CD4-positive, CD25-positive, alpha-beta regulatory T cell (primary cell): ENCODE measurements around the gene SOCS7. TPM values are rescaled to one million over a fixed set of nuclear protein-coding genes. Genes with fewer than 3 reads are reported as not detected.
A peak's percentile ranks its signal among the peaks of the same experiment; 100 is the strongest.

Experiments
- ATAC-seq, 2 donors: fragments of 150-1000 bp; cut with Tn5 transposase; one replicate each; pipeline ENCODE4 v1.10.0; 2021; ENCODE audit warnings: low read depth in 2 of 2, moderate number of reproducible peaks in 2 of 2, moderate library complexity in 1 of 2
- DNase-seq, 3 donors: peaks; one replicate each; pipeline versions ENCODE4 v3.0.0 to v3.0.0-alpha.2; 2012 to 2022; ENCODE audit warnings: mixed read lengths in 1 of 3
- H3K27ac ChIP-seq: one replicate; pipeline ENCODE4 v1.7.0; 2013; ENCODE audit warnings: mild to moderate bottlenecking, low read length; ENCODE audit not compliant: insufficient read depth, poor library complexity, severe bottlenecking
- H3K27me3 ChIP-seq: one replicate; pipeline ENCODE4 v1.7.0; 2013; ENCODE audit warnings: low read length; ENCODE audit not compliant: control insufficient read depth, insufficient read depth
- H3K36me3 ChIP-seq: one replicate; pipeline ENCODE4 v1.7.0; 2013; ENCODE audit warnings: mild to moderate bottlenecking, low read length, moderate library complexity; ENCODE audit not compliant: control insufficient read depth, insufficient read depth
- H3K4me1 ChIP-seq: 2 replicates; pipeline ENCODE4 v1.7.0; 2013; ENCODE audit warnings: mild to moderate bottlenecking, low read length; ENCODE audit not compliant: insufficient read depth, control insufficient read depth, poor library complexity, severe bottlenecking
- H3K4me3 ChIP-seq: one replicate; pipeline ENCODE4 v1.7.0; 2013; ENCODE audit warnings: low read depth, mild to moderate bottlenecking, low read length, moderate library complexity
- H3K9me3 ChIP-seq, 2 experiments: 1 replicate in 1 of 2; 2 replicates in 1 of 2; pipeline ENCODE4 v1.7.0; 2013; ENCODE audit warnings: low read length in 2 of 2, mild to moderate bottlenecking in 1 of 2, moderate library complexity in 1 of 2; ENCODE audit not compliant: control insufficient read depth in 2 of 2
- H3K27ac Mint-ChIP-seq, 3 donors: one replicate each; pipeline ENCODE4 v1.8.0; 2020 to 2022; ENCODE audit warnings: mild to moderate bottlenecking in 3 of 3, mixed read lengths in 3 of 3, moderate library complexity in 2 of 3
- H3K27me3 Mint-ChIP-seq: one replicate; pipeline ENCODE4 v1.8.0; 2022; ENCODE audit warnings: mild to moderate bottlenecking, mixed read lengths
- H3K36me3 Mint-ChIP-seq: one replicate; pipeline ENCODE4 v1.8.0; 2020; ENCODE audit warnings: mixed read lengths
- H3K4me1 Mint-ChIP-seq, 4 donors: one replicate each; pipeline ENCODE4 v1.8.0; 2020 to 2022; ENCODE audit warnings: mixed read lengths in 4 of 4, mild to moderate bottlenecking in 1 of 4
- H3K4me3 Mint-ChIP-seq, 4 donors: one replicate each; pipeline ENCODE4 v1.8.0; 2020 to 2022; ENCODE audit warnings: mild to moderate bottlenecking in 4 of 4, mixed read lengths in 4 of 4, moderate library complexity in 3 of 4
- H3K9me3 Mint-ChIP-seq, 7 donors: one replicate each; pipeline ENCODE4 v1.8.0; 2020 to 2022; ENCODE audit warnings: mixed read lengths in 7 of 7, mild to moderate bottlenecking in 3 of 7, moderate library complexity in 2 of 7
- polyA plus RNA-seq, 4 donors: library from polyadenylated mRNA; unstranded; fragments of 300-500 nt; fragmentation: Illumina TruSeq; gene quantifications; one replicate each; pipeline ENCODE4 v1.2.3, GENCODE V29; 2021
- total RNA-seq: library from RNA; stranded (reverse); gene quantifications from one replicate; pipeline ENCODE4 v1.2.3, GENCODE V29; 2022

SOCS7 gene
- total and polyA plus RNA-seq, 5 donors from 2014 or later: 0.32 to 14.4 (median 0.41) TPM

GRCh38 chr17:38415250-38416194 is 63.9 kb downstream of the SOCS7 start:
- H3K4me3 Mint-ChIP-seq: no peak overlapping the region
- peaks cover 0 to 11% (median 1%) of the 10 kb centered on the region in 4 donors for H3K4me1 Mint-ChIP-seq
- H3K27me3 ChIP-seq: peaks cover 8% of the 10 kb centered on the region
- no peaks in the 10 kb centered on the region for H3K36me3 Mint-ChIP-seq
- peaks cover 0 to 2% (median 0%) of the 10 kb centered on the region in 7 donors for H3K9me3 Mint-ChIP-seq
- DNase-seq (no peak), ATAC-seq (no peak)
- H3K4me3 ChIP-seq: no peak overlapping the region
- H3K36me3 ChIP-seq: no peaks in the 10 kb centered on the region
- no peak overlapping the region for H3K27ac ChIP-seq
- H3K4me1 ChIP-seq: peaks cover 15% of the 10 kb centered on the region
- H3K27me3 Mint-ChIP-seq: peaks cover 45% of the 10 kb centered on the region
- peak overlapping the region in 1 of 3 donors; percentile 52 for H3K27ac Mint-ChIP-seq
- H3K9me3 ChIP-seq: no peaks in the 10 kb centered on the region

- peaks cover 15% of the 10 kb centered on the region for H3K4me1 ChIP-seq
- no peak overlapping the region for H3K4me3 Mint-ChIP-seq
- no peaks in the 10 kb centered on the region for H3K9me3 ChIP-seq
- H3K27me3 ChIP-seq: peaks cover 8% of the 10 kb centered on the region
- no peak overlapping the region for H3K27ac Mint-ChIP-seq
- peaks cover 0 to 11% (median 1%) of the 10 kb centered on the region in 4 donors for H3K4me1 Mint-ChIP-seq
- peaks cover 0 to 2% (median 0%) of the 10 kb centered on the region in 7 donors for H3K9me3 Mint-ChIP-seq
- DNase-seq (no peak), ATAC-seq (no peak)
- H3K27me3 Mint-ChIP-seq: peaks cover 52% of the 10 kb centered on the region
- H3K36me3 Mint-ChIP-seq: no peaks in the 10 kb centered on the region
- no peak overlapping the region for H3K4me3 ChIP-seq
- H3K27ac ChIP-seq: no peak overlapping the region
- no peaks in the 10 kb centered on the region for H3K36me3 ChIP-seq
Measured at GRCh38 chr17:38416840-38417209, 65.2 kb downstream of the SOCS7 start.

GRCh38 chr17:38417210-38417951 is 65.7 kb downstream of the SOCS7 start:
- Mint-ChIP-seq H3K27me3 (peaks cover 55% of the 10 kb centered on the region), H3K27ac (no peak overlapping the region), H3K4me3 (no peak overlapping the region), H3K36me3 (no peaks in the 10 kb centered on the region), H3K4me1 (peaks cover 0 to 11% (median 1%) of the 10 kb centered on the region in 4 donors), H3K9me3 (peaks cover 0 to 2% (median 0%) of the 10 kb centered on the region in 7 donors)
- Histone ChIP-seq H3K27ac (no peak overlapping the region), H3K27me3 (peaks cover 8% of the 10 kb centered on the region), H3K36me3 (no peaks in the 10 kb centered on the region), H3K9me3 (no peaks in the 10 kb centered on the region), H3K4me1 (peaks cover 15% of the 10 kb centered on the region), H3K4me3 (no peak overlapping the region)
- DNase-seq (no peak), ATAC-seq (no peak)

DNA sequence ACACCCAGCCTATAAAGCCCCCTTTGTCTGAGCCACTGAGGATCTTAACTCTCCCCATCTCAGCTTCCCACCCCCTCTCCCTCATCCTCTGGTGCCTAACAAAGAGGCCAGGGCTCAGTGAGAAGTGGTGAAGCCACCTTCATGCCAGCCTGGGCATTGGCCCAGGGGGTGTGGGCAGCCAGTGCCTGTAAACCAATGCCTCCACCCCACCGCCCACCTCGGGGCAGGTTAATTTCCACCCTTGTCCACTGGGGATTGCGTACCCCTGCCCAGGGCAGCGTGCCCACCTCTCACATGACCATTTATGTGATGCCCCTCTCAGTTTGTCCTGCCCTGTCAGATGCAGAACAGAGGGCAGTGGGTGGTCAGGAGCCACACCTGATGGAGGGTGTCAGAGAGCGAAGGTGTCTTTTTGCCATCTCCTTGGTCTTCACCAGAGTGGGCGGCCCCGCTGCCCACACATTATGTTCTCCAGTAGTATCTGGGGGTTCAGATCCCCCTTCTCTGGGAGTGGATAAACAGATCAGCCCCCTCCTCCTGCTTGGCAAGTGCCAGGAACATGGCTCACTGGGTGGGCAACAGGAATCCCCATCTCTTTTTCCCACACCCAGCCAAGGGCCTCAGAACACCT is 66.5 kb downstream of the SOCS7 start:
- Mint-ChIP-seq H3K4me3 (no peak overlapping the region), H3K36me3 (no peaks in the 10 kb centered on the region), H3K4me1 (peaks cover 0 to 11% (median 1%) of the 10 kb centered on the region in 4 donors), H3K9me3 (peaks cover 0 to 2% (median 0%) of the 10 kb centered on the region in 7 donors), H3K27ac (no peak overlapping the region), H3K27me3 (peaks cover 62% of the 10 kb centered on the region)
- no peak overlapping the region for H3K27ac ChIP-seq
- peaks cover 8% of the 10 kb centered on the region for H3K27me3 ChIP-seq
- no peaks in the 10 kb centered on the region for H3K9me3 ChIP-seq
- DNase-seq: no peak
- ATAC-seq: no peak
- peaks cover 15% of the 10 kb centered on the region for H3K4me1 ChIP-seq
- no peaks in the 10 kb centered on the region for H3K36me3 ChIP-seq
- no peak overlapping the region for H3K4me3 ChIP-seq

- Histone ChIP-seq H3K9me3 (no peaks in the 10 kb centered on the region), H3K4me1 (peaks cover 15% of the 10 kb centered on the region), H3K36me3 (no peaks in the 10 kb centered on the region), H3K4me3 (no peak overlapping the region), H3K27ac (no peak overlapping the region), H3K27me3 (peaks cover 8% of the 10 kb centered on the region)
- no peak overlapping the region for H3K27ac Mint-ChIP-seq
- peaks cover 0 to 2% (median 0%) of the 10 kb centered on the region in 7 donors for H3K9me3 Mint-ChIP-seq
- H3K4me3 Mint-ChIP-seq: peak overlapping the region in 1 of 4 donors; percentile 50
- ATAC-seq: no peak
- H3K4me1 Mint-ChIP-seq: peaks cover 0 to 11% (median 2%) of the 10 kb centered on the region in 4 donors
- no peak for DNase-seq
- peaks cover 68% of the 10 kb centered on the region for H3K27me3 Mint-ChIP-seq
- H3K36me3 Mint-ChIP-seq: no peaks in the 10 kb centered on the region
Measured at GRCh38 chr17:38418693-38419507, 67.3 kb downstream of the SOCS7 start.

DNA sequence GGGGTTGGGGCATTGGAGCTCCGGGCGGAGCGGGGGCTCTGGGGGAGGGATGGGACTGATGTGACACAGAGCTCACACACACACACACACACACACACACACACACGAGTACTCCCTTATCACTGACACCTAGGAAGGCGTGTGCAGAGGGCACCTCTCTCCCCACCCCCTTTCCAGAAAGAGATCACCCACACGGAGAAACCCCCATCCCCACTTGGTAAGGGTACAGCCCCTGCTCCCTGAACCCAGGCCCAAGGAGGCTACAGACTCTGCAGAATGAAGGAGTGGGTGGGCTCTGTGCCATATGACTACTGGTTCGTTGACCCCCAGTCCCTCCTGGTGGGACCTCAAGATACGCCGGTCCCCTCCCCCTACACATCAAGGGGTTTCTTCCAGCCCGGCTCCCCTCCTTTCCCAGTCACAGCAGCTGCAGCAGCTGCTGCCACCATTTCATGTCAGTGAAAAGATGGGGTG is 67.9 kb downstream of the SOCS7 start:
- H3K27me3 ChIP-seq: peaks cover 8% of the 10 kb centered on the region
- H3K36me3 ChIP-seq: no peaks in the 10 kb centered on the region
- DNase-seq: no peak
- Mint-ChIP-seq H3K36me3 (no peaks in the 10 kb centered on the region), H3K4me1 (peaks cover 0 to 10% (median 2%) of the 10 kb centered on the region in 4 donors), H3K27ac (no peak overlapping the region), H3K9me3 (peaks cover 0 to 2% (median 0%) of the 10 kb centered on the region in 7 donors), H3K4me3 (no peak overlapping the region), H3K27me3 (peaks cover 70% of the 10 kb centered on the region)
- no peak for ATAC-seq
- H3K4me3 ChIP-seq: no peak overlapping the region
- no peaks in the 10 kb centered on the region for H3K9me3 ChIP-seq
- H3K27ac ChIP-seq: no peak overlapping the region
- H3K4me1 ChIP-seq: peaks cover 14% of the 10 kb centered on the region

- Mint-ChIP-seq H3K27me3 (peaks cover 70% of the 10 kb centered on the region), H3K36me3 (no peaks in the 10 kb centered on the region), H3K9me3 (peaks cover 0 to 2% (median 0%) of the 10 kb centered on the region in 7 donors), H3K4me1 (peaks cover 0 to 5% (median 2%) of the 10 kb centered on the region in 4 donors), H3K4me3 (no peak overlapping the region), H3K27ac (no peak overlapping the region)
- no peak overlapping the region for H3K27ac ChIP-seq
- H3K27me3 ChIP-seq: peaks cover 8% of the 10 kb centered on the region
- ATAC-seq (no peak), DNase-seq (no peak)
- H3K4me3 ChIP-seq: no peak overlapping the region
- H3K36me3 ChIP-seq: no peaks in the 10 kb centered on the region
- H3K4me1 ChIP-seq: peaks cover 6% of the 10 kb centered on the region
- H3K9me3 ChIP-seq: no peaks in the 10 kb centered on the region
Measured at GRCh38 chr17:38420518-38420917, 68.9 kb downstream of the SOCS7 start.
